MV-4-11 (cell line): ENCODE data around the gene ATL1.
A peak's percentile ranks its signal among the peaks of the same experiment; 100 is the strongest.

Experiments
- DNase-seq: peaks from one replicate; lab custom pipeline; 2025; lab: John Stamatoyannopoulos, UW

ATL1 gene

GRCh38 chr14:50559990-50560930 is at the start of gene ATL1:
Gene ATL1, plus strand, starts transcription at chr14:50560145. Its CDS starts 121 bp downstream, at chr14:50560266.
- peak; percentile 18 for DNase-seq

- no peak for DNase-seq
Measured at GRCh38 chr14:50510157-50510556, 49.8 kb upstream of the ATL1 start.

GRCh38 chr14:50512463-50512862 is 47.5 kb upstream of the ATL1 start:
- DNase-seq, result no peak

- peak; percentile 34 for DNase-seq
Measured at GRCh38 chr14:50516091-50516490, 43.9 kb upstream of the ATL1 start.

GRCh38 chr14:50520947-50521815 is 38.8 kb upstream of the ATL1 start:
- DNase-seq, result no peak

GRCh38 chr14:50521912-50522341 is 38.0 kb upstream of the ATL1 start:
- no peak for DNase-seq

GRCh38 chr14:50523271-50524041 is 36.5 kb upstream of the ATL1 start:
- DNase-seq, result no peak

- peak; percentile 14 for DNase-seq
Measured at GRCh38 chr14:50524060-50524459, 35.9 kb upstream of the ATL1 start.

- DNase-seq, result peak; percentile 56
Measured at GRCh38 chr14:50524731-50525515, 35.0 kb upstream of the ATL1 start.

- DNase-seq, result no peak
Measured at GRCh38 chr14:50528000-50528399, 31.9 kb upstream of the ATL1 start.

- DNase-seq, result no peak
Measured at GRCh38 chr14:50529288-50530179, 30.4 kb upstream of the ATL1 start.

GRCh38 chr14:50530358-50530757 is 29.6 kb upstream of the ATL1 start:
- no peak for DNase-seq

- DNase-seq, result no peak
Measured at GRCh38 chr14:50530794-50531365, 29.1 kb upstream of the ATL1 start.

- DNase-seq, result no peak
Measured at GRCh38 chr14:50531595-50532501, 28.1 kb upstream of the ATL1 start.

- peak; percentile 79 for DNase-seq
Measured at GRCh38 chr14:50532502-50533240, 27.3 kb upstream of the ATL1 start, which contains the start of gene MAP4K5. Gene MAP4K5, minus strand, starts transcription at chr14:50532569. Its CDS starts 520 bp downstream, at chr14:50532049.

- DNase-seq, result peak; percentile 93
Measured at GRCh38 chr14:50533241-50533705, 26.7 kb upstream of the ATL1 start.

GRCh38 chr14:50533806-50534205 is 26.1 kb upstream of the ATL1 start:
- peak; percentile 36 for DNase-seq

- DNase-seq, result no peak
Measured at GRCh38 chr14:50534416-50534815, 25.5 kb upstream of the ATL1 start.
